HCT116 (cell line): ENCODE results near the gene SP140L. TPM values are rescaled to one million over a fixed set of nuclear protein-coding genes. Genes with fewer than 3 reads are reported as not detected.
A peak's percentile ranks its signal among the peaks of the same experiment; 100 is the strongest.

ENCODE experiments used
- ATAC-seq: fragments of 200-7000 bp; cut with Tn5 transposase; 2 replicates; pipeline ENCODE4 v1.9.1; 2020; ENCODE audit warnings: mild to moderate bottlenecking, moderate library complexity
- BruUV-seq: library from RNA; stranded (reverse); fragments of 400-500 nt; replicated peaks from 2 replicates; lab custom pipeline; 2021; lab: Mats Ljungman, UMichigan
- CTCF ChIA-PET: fragments of 300-600 bp; sonication (Branson Sonifier 250); formaldehyde crosslinking; loops from one replicate; lab custom pipeline; 2021; ENCODE audit warnings: antibody characterized with exemption; lab: Charles Lee
- POLR2A ChIA-PET: fragments of 300-600, 350-600 bp; sonication (Branson Sonifier 250); formaldehyde crosslinking; loops from one replicate; lab custom pipeline; 2021; ENCODE audit warnings: antibody characterized with exemption; lab: Charles Lee
- RAD21 ChIA-PET, 2 experiments: fragments of 300-600 bp; sonication (Branson Sonifier 250); formaldehyde crosslinking; loops; one replicate each; lab custom pipeline; 2023; ENCODE audit warnings: low total read pairs in 2 of 2; ENCODE audit not compliant: uncharacterized antibody in 2 of 2, unreplicated experiment in 2 of 2, low non-redundant PET in 1 of 2; lab: Charles Lee
- DNase-seq: peaks from one replicate; pipeline ENCODE4 v3.0.0-alpha.2; 2010; ENCODE audit warnings: low read depth, low spot score
- H2AFZ ChIP-seq: fragments of 200-600 bp; shearing (Covaris generic), sonication (generic); 2 replicates; pipeline ENCODE4 v1.6.1; 2017; ENCODE audit warnings: low read depth, mixed run types, mixed read lengths, antibody characterized with exemption, low read length; ENCODE audit not compliant: poor library complexity, severe bottlenecking
- H3K27ac ChIP-seq: 2 replicates; pipeline ENCODE4 v1.5.1; 2012; ENCODE audit warnings: low read depth, low read length
- H3K27me3 ChIP-seq: fragments of 200-600 bp; sonication (generic); 2 replicates; pipeline ENCODE4 v1.6.1; 2016; ENCODE audit warnings: mixed run types, low read length, mixed read lengths; ENCODE audit not compliant: insufficient read depth
- H3K36me3 ChIP-seq, 2 experiments: fragments of 200-500 bp in 1 of 2; fragments of 200-600 bp in 1 of 2; sonication (Bioruptor generic) in 1 of 2; sonication (generic) in 1 of 2; 2 replicates each; pipeline versions ENCODE4 v1.5.1 to v1.6.1; 2014 to 2016; ENCODE audit warnings: low read length in 2 of 2, inconsistent platforms in 1 of 2, mixed read lengths in 1 of 2, mixed run types in 1 of 2; ENCODE audit not compliant: insufficient read depth in 2 of 2, control insufficient read depth in 1 of 2
- H3K4me1 ChIP-seq, 2 experiments: fragments of 200-600 bp in 1 of 2; sonication (generic) in 1 of 2; 2 replicates each; pipeline versions ENCODE4 v1.5.1 to v1.6.1; 2012 to 2017; ENCODE audit warnings: low read length in 2 of 2, inconsistent platforms in 1 of 2, mild to moderate bottlenecking in 1 of 2, mixed read lengths in 1 of 2, mixed run types in 1 of 2, moderate library complexity in 1 of 2; ENCODE audit not compliant: insufficient read depth in 2 of 2, control insufficient read depth in 1 of 2
- H3K4me2 ChIP-seq: fragments of 200-600 bp; sonication (generic); 2 replicates; pipeline ENCODE4 v1.6.1; 2017; ENCODE audit warnings: mixed run types, low read length, mixed read lengths
- H3K4me3 ChIP-seq, 2 experiments: fragments of 200-600 bp in 1 of 2; sonication (generic) in 1 of 2; replicated peaks in 1 of 2; 2 replicates each; pipeline ENCODE4 v1.5.1; 2011 to 2016; ENCODE audit warnings: low read length in 2 of 2, control low read depth in 1 of 2, low read depth in 1 of 2, mild to moderate bottlenecking in 1 of 2, mixed read lengths in 1 of 2, mixed run types in 1 of 2
- H3K79me2 ChIP-seq: fragments of 200-600 bp; sonication (generic); 2 replicates; pipeline ENCODE4 v1.6.1; 2017; ENCODE audit warnings: mild to moderate bottlenecking, mixed run types, low read length, moderate library complexity, mixed read lengths; ENCODE audit not compliant: insufficient read depth
- H3K9ac ChIP-seq: fragments of 200-600 bp; sonication (generic); 2 replicates; pipeline ENCODE4 v1.6.1; 2016; ENCODE audit warnings: low read length, mixed read lengths
- H3K9me2 ChIP-seq: fragments of 200-600 bp; sonication (generic), shearing (Covaris generic); 2 replicates; pipeline ENCODE4 v1.6.1; 2017; ENCODE audit warnings: mixed run types, mild to moderate bottlenecking, moderate library complexity; ENCODE audit not compliant: insufficient read depth
- H3K9me3 ChIP-seq, 2 experiments: fragments of 200-500 bp in 1 of 2; fragments of 200-600 bp in 1 of 2; sonication (Bioruptor generic) in 1 of 2; sonication (generic) in 1 of 2; 2 replicates each; pipeline ENCODE4 v1.6.1; 2014 to 2017; ENCODE audit warnings: low read length in 2 of 2, mixed read lengths in 2 of 2, inconsistent platforms in 1 of 2, low read depth in 1 of 2, mild to moderate bottlenecking in 1 of 2, mixed run types in 1 of 2, moderate library complexity in 1 of 2; ENCODE audit not compliant: control insufficient read depth in 1 of 2, insufficient read depth in 1 of 2
- H4K20me1 ChIP-seq: fragments of 200-600 bp; sonication (generic), shearing (Covaris generic); 2 replicates; pipeline ENCODE4 v1.6.1; 2017; ENCODE audit warnings: mixed run types, mild to moderate bottlenecking, moderate library complexity; ENCODE audit not compliant: insufficient read depth
- ELF1 ChIP-seq: IDR thresholded peaks from 2 replicates; pipeline ENCODE4 v1.6.1; 2012; ENCODE audit warnings: low read depth, borderline replicate concordance
- EZH2 ChIP-seq: fragments of 200-600 bp; sonication (generic); IDR thresholded peaks from 2 replicates; pipeline ENCODE4 v1.6.1; 2017; ENCODE audit warnings: antibody characterized with exemption, mixed run types
- EZH2phosphoT487 ChIP-seq: fragments of 200-600 bp; IDR thresholded peaks from 2 replicates; pipeline ENCODE4 v1.6.1; 2018; ENCODE audit warnings: antibody characterized with exemption, borderline replicate concordance
- FOSL1 ChIP-seq: IDR thresholded peaks from 2 replicates; pipeline ENCODE4 v1.6.1; 2012; ENCODE audit warnings: low read depth
- POLR2A ChIP-seq: IDR thresholded peaks from 2 replicates; pipeline ENCODE4 v1.7.0; 2011; ENCODE audit warnings: borderline replicate concordance; ENCODE audit not compliant: insufficient read depth, insufficient read length; ENCODE audit errors: extremely low read depth
- RAD21 ChIP-seq: IDR thresholded peaks from 2 replicates; pipeline ENCODE4 v1.6.1; 2012; ENCODE audit warnings: low read depth, mild to moderate bottlenecking
- SP1 ChIP-seq: IDR thresholded peaks from 2 replicates; pipeline ENCODE4 v1.6.1; 2012; ENCODE audit warnings: low read depth
- SRF ChIP-seq: IDR thresholded peaks from 2 replicates; pipeline ENCODE4 v1.6.1; 2012; ENCODE audit warnings: low read depth
- TCF7L2 ChIP-seq: IDR thresholded peaks from 2 replicates; pipeline ENCODE4 v1.7.0; 2011; ENCODE audit warnings: borderline replicate concordance, inconsistent platforms; ENCODE audit not compliant: insufficient read depth, insufficient read length; ENCODE audit errors: extremely low read depth
- ZFX ChIP-seq: fragments of 450-650 bp; IDR thresholded peaks from 2 replicates; pipeline ENCODE4 v1.6.1; 2017
- ZNF274 ChIP-seq: fragments of 200-500 bp; sonication (Bioruptor generic); IDR thresholded peaks from 2 replicates; pipeline ENCODE4 v1.6.1; 2014; ENCODE audit warnings: mild to moderate bottlenecking, low read depth, low read length, inconsistent platforms
- intact Hi-C: fragments of 100-400 bp; cut with micrococcal nuclease; formaldehyde crosslinking; loops from 2 replicates; pipeline ENCODE4 v1.10.0; 2022
- total RNA-seq: library from RNA; stranded (reverse); gene quantifications from one replicate; pipeline ENCODE4 v1.2.1, GENCODE V29; 2021; ENCODE audit not compliant: unreplicated experiment
- TF ChIP-seq, protein P1 (sequence below): IDR thresholded peaks from 2 replicates; pipeline ENCODE4 v1.6.1; 2011; ENCODE audit warnings: mild to moderate bottlenecking, low read length, moderate library complexity; ENCODE audit not compliant: insufficient replicate concordance; ENCODE audit errors: extremely low read depth
- TF ChIP-seq, protein P2 (sequence below): IDR thresholded peaks from 2 replicates; pipeline ENCODE4 v1.6.1; 2012; ENCODE audit warnings: low read depth

Gene SP140L
- total RNA-seq, 1 experiment from 2014 or later: 28.9 TPM

DNA sequence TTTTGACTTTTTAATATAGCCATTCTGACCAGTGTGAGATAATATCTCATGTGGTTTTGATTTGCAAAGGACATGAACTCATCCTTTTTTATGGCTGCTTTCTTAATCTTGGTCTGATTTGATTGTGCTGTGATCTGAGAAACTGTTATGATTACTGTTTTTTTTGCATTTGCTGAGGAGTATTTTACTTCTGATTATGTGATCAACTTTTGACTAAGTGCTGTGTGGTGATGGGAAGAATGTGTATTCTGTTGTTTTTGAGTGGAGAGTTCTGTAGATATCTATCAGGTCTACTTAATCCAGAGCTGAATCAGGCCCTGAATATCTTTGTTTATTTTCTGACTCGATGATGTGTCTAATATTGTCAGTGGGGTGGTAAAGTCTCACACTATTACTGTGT, 16.8 kb downstream of the SP140L start:
- no peak for DNase-seq
- BruUV-seq: no TSS peak
- no peaks in the 10 kb centered on the region for H3K27me3 ChIP-seq
- peaks cover 0 to 20% of the 10 kb centered on the region in 2 experiments; a peak in 3 of 4 replicates for H3K4me1 ChIP-seq
- POLR2A ChIA-PET: no interaction called here
- H3K9me2 ChIP-seq: no peaks in the 10 kb centered on the region
- peak overlapping the region; percentile 69; the same call in 1 of the 2 replicates for H3K4me2 ChIP-seq
- no peaks in the 10 kb centered on the region for H4K20me1 ChIP-seq
- RAD21 ChIA-PET: no interaction called here
- intact Hi-C loops: no loop called here
- CTCF ChIA-PET: no interaction called here
- peaks cover 0 to 4% of the 10 kb centered on the region in 2 experiments; a peak in 1 of 4 replicates for H3K36me3 ChIP-seq
- no peak overlapping the region for H3K9ac ChIP-seq
- H3K4me3 ChIP-seq: no peak overlapping the region; a peak in 1 of 4 replicates
- H3K9me3 ChIP-seq: no peaks in the 10 kb centered on the region
- no peak for TF ChIP-seq RAD21
- no peak for TF ChIP-seq ZNF274
- no peak for TF ChIP-seq EZH2phosphoT487
- TF ChIP-seq POLR2A: no peak
- TF ChIP-seq SRF: no peak
- no peak for TF ChIP-seq ELF1
- TF ChIP-seq, protein P1, sequence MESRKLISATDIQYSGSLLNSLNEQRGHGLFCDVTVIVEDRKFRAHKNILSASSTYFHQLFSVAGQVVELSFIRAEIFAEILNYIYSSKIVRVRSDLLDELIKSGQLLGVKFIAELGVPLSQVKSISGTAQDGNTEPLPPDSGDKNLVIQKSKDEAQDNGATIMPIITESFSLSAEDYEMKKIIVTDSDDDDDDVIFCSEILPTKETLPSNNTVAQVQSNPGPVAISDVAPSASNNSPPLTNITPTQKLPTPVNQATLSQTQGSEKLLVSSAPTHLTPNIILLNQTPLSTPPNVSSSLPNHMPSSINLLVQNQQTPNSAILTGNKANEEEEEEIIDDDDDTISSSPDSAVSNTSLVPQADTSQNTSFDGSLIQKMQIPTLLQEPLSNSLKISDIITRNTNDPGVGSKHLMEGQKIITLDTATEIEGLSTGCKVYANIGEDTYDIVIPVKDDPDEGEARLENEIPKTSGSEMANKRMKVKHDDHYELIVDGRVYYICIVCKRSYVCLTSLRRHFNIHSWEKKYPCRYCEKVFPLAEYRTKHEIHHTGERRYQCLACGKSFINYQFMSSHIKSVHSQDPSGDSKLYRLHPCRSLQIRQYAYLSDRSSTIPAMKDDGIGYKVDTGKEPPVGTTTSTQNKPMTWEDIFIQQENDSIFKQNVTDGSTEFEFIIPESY: no peak
- ATAC-seq: no peak
- H2AFZ ChIP-seq: no peak overlapping the region
- H3K79me2 ChIP-seq: peaks cover 61% of the 10 kb centered on the region
- H3K27ac ChIP-seq: no peak overlapping the region

DNA sequence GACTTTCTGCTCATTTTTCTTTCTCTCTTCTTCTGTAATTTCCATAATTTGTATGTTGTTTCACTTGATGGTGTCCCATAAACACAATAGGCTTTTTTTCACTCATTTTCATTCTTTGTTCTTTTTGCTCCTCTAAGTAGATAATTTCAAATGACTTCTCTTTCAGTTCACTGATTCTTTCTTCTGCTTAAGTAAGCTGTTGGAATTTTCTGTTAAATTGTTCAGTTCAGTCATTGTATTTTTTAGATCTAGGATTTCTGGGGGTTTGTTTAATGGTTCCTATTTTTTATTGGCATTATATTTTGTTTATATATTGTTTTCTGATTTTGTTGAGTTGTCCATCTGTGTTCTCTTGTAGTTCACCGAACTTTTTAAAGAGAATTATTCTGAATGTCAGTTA, 19.5 kb downstream of the SP140L start:
- CTCF ChIA-PET: no interaction called here
- intact Hi-C loops: no loop called here

More for the DNA sequence above, 19.5 kb downstream of the SP140L start:
- ChIA-PET RAD21 (no interaction called here), POLR2A (no interaction called here)
- Histone ChIP-seq H3K27me3 (no peaks in the 10 kb centered on the region), H4K20me1 (no peaks in the 10 kb centered on the region), H3K36me3 (peaks cover 0 to 4% of the 10 kb centered on the region in 2 experiments; a peak in 2 of 4 replicates), H3K4me1 (peaks cover 0 to 20% of the 10 kb centered on the region in 2 experiments; a peak in 3 of 4 replicates), H3K9me3 (no peaks in the 10 kb centered on the region), H3K9ac (no peak overlapping the region), H3K4me2 (no peak overlapping the region), H3K27ac (no peak overlapping the region), H2AFZ (no peak overlapping the region), H3K9me2 (no peaks in the 10 kb centered on the region)
- ATAC-seq (no peak), DNase-seq (no peak)
- no TSS peak for BruUV-seq
- TF ChIP-seq ZNF274: no peak
- TF ChIP-seq RAD21: no peak
- TF ChIP-seq ZFX: no peak
- no peak for TF ChIP-seq EZH2phosphoT487
- TF ChIP-seq TCF7L2: no peak
- TF ChIP-seq, protein P2, sequence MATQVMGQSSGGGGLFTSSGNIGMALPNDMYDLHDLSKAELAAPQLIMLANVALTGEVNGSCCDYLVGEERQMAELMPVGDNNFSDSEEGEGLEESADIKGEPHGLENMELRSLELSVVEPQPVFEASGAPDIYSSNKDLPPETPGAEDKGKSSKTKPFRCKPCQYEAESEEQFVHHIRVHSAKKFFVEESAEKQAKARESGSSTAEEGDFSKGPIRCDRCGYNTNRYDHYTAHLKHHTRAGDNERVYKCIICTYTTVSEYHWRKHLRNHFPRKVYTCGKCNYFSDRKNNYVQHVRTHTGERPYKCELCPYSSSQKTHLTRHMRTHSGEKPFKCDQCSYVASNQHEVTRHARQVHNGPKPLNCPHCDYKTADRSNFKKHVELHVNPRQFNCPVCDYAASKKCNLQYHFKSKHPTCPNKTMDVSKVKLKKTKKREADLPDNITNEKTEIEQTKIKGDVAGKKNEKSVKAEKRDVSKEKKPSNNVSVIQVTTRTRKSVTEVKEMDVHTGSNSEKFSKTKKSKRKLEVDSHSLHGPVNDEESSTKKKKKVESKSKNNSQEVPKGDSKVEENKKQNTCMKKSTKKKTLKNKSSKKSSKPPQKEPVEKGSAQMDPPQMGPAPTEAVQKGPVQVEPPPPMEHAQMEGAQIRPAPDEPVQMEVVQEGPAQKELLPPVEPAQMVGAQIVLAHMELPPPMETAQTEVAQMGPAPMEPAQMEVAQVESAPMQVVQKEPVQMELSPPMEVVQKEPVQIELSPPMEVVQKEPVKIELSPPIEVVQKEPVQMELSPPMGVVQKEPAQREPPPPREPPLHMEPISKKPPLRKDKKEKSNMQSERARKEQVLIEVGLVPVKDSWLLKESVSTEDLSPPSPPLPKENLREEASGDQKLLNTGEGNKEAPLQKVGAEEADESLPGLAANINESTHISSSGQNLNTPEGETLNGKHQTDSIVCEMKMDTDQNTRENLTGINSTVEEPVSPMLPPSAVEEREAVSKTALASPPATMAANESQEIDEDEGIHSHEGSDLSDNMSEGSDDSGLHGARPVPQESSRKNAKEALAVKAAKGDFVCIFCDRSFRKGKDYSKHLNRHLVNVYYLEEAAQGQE: no peak
- TF ChIP-seq FOSL1: no peak
- no peak for TF ChIP-seq EZH2
- TF ChIP-seq SP1: no peak
- TF ChIP-seq SRF: no peak
- TF ChIP-seq ELF1: no peak
- TF ChIP-seq, all 23 proteins: peak for 0
- Histone ChIP-seq H3K4me3 (no peak overlapping the region), H3K79me2 (peaks cover 77% of the 10 kb centered on the region)
